Gastroesophageal sphincter (tissue), 4 donors: Measurements from ENCODE around the gene CCNY. TPM values are rescaled to one million over a fixed set of nuclear protein-coding genes. Genes with fewer than 3 reads are reported as not detected.

ENCODE experiments used
- ATAC-seq: fragments of 150-250 bp; one replicate; pipeline ENCODE4 v1.9.1; 2016; ENCODE audit warnings: mild to moderate bottlenecking, moderate library complexity
- H3K27ac ChIP-seq, 4 donors: fragments of 200-600 bp; sonication (generic) in 3 of 4; 1 replicate in 3 of 4; 2 replicates in 1 of 4; pipeline ENCODE4 v1.5.1; 2016 to 2019
- H3K27me3 ChIP-seq: fragments of 200-600 bp; sonication (generic); one replicate; pipeline ENCODE4 v1.5.1; 2019
- H3K36me3 ChIP-seq, 2 donors: fragments of 200-600 bp; sonication (generic); one replicate each; pipeline ENCODE4 v1.5.1; 2019; ENCODE audit warnings: control low read depth in 1 of 2
- H3K4me1 ChIP-seq, 3 donors: fragments of 200-600 bp; sonication (generic); 1 replicate in 2 of 3; 2 replicates in 1 of 3; pipeline ENCODE4 v1.5.1; 2016 to 2019; ENCODE audit warnings: control low read depth in 2 of 3
- H3K4me3 ChIP-seq, 2 donors: fragments of 200-600 bp; sonication (generic); one replicate each; pipeline ENCODE4 v1.5.1; 2019; ENCODE audit warnings: mild to moderate bottlenecking in 1 of 2, moderate library complexity in 1 of 2
- H3K9me3 ChIP-seq, 3 donors: fragments of 200-600 bp; sonication (generic); one replicate each; pipeline ENCODE4 v1.5.1; 2017 to 2019; ENCODE audit warnings: control low read depth in 2 of 3
- EP300 ChIP-seq: sonication (generic); formaldehyde crosslinking; IDR thresholded peaks from one replicate; pipeline ENCODE4 v1.6.1; 2017; ENCODE audit warnings: antibody characterized with exemption, mild to moderate bottlenecking
- POLR2A ChIP-seq, 2 donors: fragments of 450-650 bp; IDR thresholded peaks; one replicate each; pipeline ENCODE4 v1.6.1; 2017; ENCODE audit warnings: antibody characterized with exemption in 2 of 2, mild to moderate bottlenecking in 2 of 2, moderate library complexity in 1 of 2
- POLR2AphosphoS5 ChIP-seq: sonication (generic); formaldehyde crosslinking; IDR thresholded peaks from one replicate; pipeline ENCODE4 v1.6.1; 2017; ENCODE audit warnings: antibody characterized with exemption
- WGBS, 2 donors: methylation state at CpG; one replicate each; pipeline ENCODE4 v1.1.5; 2018; ENCODE audit warnings: low coverage in 1 of 2; 5-methylcytosine and 5-hydroxymethylcytosine counted together
- total RNA-seq, 4 donors: library from RNA; depleted of rRNA; stranded (reverse); fragments of >200 nt; gene quantifications; one replicate each; pipeline ENCODE4 v1.1.0, GENCODE V29; 2016
- TF ChIP-seq, protein P1 (sequence below), 4 experiments: fragments of 200-600 bp in 2 of 4; fragments of 450-650 bp in 2 of 4; sonication (generic) in 1 of 4; IDR thresholded peaks; one replicate each; pipeline ENCODE4 v1.5.1; 2017 to 2019; ENCODE audit warnings: antibody characterized with exemption in 4 of 4, mild to moderate bottlenecking in 2 of 4, moderate library complexity in 2 of 4

The CCNY gene
- total RNA-seq, 4 donors from 2014 or later: 35.5 to 106 (median 63.2) TPM

DNA sequence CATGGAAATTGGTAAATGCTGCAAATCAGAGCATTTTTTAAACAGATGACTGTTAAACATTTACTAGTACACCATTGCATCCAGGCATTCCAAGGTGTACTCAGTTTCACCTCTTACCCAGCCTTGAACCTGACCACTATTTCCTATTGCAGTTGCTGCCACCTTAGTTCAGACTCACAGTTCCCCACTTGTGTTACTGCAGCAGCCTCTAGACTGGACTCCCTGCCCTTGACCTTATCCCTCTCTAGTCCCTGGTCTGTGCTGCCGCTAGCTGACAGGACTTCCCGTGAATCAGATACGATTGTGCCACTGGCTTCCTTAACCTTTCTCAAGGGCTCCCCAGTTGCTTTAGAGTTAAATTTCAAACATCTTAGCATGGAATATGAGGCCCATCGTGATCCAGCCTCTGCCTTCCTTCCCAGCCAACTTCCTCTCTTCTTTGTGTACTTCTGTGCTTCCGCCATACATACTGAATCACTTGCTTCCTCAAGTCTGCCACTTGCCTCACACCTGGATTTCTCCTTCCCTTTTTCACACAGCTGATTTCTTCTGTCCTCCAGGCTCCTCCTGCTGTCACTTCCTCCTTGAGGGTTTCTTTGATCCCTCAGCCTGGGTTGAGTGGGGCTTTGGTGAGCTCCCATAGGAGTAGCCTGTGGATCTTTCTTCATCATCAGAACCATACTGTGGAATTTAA lies 150.1 kb downstream of the CCNY start:
- WGBS, 2 donors: 60 to 81% methylated on average over 2 to 5 of the region's 5 CpGs
- Histone ChIP-seq H3K4me3 (no peak overlapping the region), H3K9me3 (no peaks in the 10 kb centered on the region), H3K4me1 (peaks cover 0 to 11% (median 0%) of the 10 kb centered on the region in 3 donors), H3K27me3 (no peaks in the 10 kb centered on the region), H3K27ac (no peak overlapping the region), H3K36me3 (peaks cover 0 to 23% of the 10 kb centered on the region in 2 donors)
- TF ChIP-seq, protein P1, sequence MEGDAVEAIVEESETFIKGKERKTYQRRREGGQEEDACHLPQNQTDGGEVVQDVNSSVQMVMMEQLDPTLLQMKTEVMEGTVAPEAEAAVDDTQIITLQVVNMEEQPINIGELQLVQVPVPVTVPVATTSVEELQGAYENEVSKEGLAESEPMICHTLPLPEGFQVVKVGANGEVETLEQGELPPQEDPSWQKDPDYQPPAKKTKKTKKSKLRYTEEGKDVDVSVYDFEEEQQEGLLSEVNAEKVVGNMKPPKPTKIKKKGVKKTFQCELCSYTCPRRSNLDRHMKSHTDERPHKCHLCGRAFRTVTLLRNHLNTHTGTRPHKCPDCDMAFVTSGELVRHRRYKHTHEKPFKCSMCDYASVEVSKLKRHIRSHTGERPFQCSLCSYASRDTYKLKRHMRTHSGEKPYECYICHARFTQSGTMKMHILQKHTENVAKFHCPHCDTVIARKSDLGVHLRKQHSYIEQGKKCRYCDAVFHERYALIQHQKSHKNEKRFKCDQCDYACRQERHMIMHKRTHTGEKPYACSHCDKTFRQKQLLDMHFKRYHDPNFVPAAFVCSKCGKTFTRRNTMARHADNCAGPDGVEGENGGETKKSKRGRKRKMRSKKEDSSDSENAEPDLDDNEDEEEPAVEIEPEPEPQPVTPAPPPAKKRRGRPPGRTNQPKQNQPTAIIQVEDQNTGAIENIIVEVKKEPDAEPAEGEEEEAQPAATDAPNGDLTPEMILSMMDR (IDR thresholded peaks at IDR 0.05): no peak
- no peak for TF ChIP-seq POLR2AphosphoS5
- TF ChIP-seq POLR2A (IDR thresholded peaks at IDR 0.05): no peak
- no peak for TF ChIP-seq EP300
- no peak for ATAC-seq

DNA sequence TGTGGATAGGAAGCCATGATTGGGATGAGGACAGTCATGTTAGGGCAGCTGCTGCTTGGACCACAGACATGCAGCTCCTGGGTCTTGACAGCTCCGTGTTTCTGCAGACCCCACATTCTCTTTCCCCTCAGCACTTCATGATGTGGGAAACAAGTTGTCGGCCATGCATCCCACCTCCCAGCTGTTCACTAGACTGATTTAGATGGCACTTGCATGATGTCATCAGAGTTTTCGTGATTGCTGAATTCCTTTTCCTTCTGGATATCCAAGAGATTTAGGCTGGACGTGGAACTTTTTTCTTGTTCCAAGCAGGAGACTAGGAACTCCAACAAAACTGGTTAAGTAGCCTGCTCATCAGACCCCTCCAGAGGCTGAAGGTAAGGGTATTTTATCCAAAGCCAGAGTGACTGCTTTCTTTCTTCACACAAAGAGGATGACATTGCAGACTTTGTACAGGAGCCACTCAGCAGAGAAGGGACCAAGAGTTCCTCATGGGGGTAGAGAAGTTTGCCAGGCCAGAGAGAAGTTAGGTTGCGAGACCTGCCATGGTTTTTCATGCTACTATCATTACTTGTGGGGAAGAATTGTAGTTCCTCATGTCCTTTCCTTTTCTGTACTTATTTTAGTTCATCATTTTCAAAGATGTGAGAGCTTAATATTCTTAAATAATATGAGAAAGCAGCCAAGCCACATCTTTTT lies 151.2 kb downstream of the CCNY start:
- H3K9me3 ChIP-seq: no peaks in the 10 kb centered on the region
- H3K27ac ChIP-seq: no peak overlapping the region
- ATAC-seq: no peak
- H3K27me3 ChIP-seq: no peaks in the 10 kb centered on the region
- H3K4me1 ChIP-seq: peaks cover 0 to 4% (median 0%) of the 10 kb centered on the region in 3 donors
- H3K36me3 ChIP-seq: peaks cover 0 to 23% of the 10 kb centered on the region in 2 donors
- 75 to 80% methylated on average over 3 to 5 of the region's 5 CpGs for WGBS, 2 donors
- H3K4me3 ChIP-seq: no peak overlapping the region
- TF ChIP-seq POLR2AphosphoS5: no peak

DNA sequence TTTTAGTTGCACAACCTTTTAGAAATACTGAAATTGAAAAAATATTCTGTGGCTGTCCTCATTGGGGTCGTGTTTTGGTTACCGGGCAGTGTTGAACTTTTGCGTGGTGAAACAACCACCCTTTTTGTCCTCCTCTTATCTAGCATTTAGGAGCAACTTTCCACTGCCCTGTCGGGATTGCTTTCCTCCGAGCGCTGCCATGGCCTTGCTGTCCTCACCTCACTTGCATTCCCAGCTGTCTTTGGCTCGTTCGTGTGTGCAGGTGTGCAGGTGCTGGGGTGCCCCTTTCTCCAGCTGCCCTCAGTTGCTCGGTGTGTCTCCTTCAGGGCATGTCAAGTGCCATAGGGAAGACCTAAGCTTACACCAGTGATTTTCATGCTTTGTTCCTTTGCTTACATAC lies 151.9 kb downstream of the CCNY start:
- Histone ChIP-seq H3K9me3 (no peaks in the 10 kb centered on the region), H3K36me3 (peaks cover 0 to 23% of the 10 kb centered on the region in 2 donors), H3K27ac (no peak overlapping the region), H3K27me3 (no peaks in the 10 kb centered on the region), H3K4me1 (peaks cover 0 to 11% (median 4%) of the 10 kb centered on the region in 3 donors), H3K4me3 (no peak overlapping the region)
- WGBS, 2 donors: 76 to 81% methylated on average over 7 to 9 of the region's 9 CpGs
- TF ChIP-seq, protein P1 (IDR thresholded peaks at IDR 0.05): no peak
- TF ChIP-seq POLR2A (IDR thresholded peaks at IDR 0.05): no peak
- no peak for TF ChIP-seq EP300
- no peak for TF ChIP-seq POLR2AphosphoS5
- ATAC-seq: no peak

GRCh38 chr10:35492386-35493195 lies 156.3 kb downstream of the CCNY start:
- Histone ChIP-seq H3K27ac (no peak overlapping the region), H3K36me3 (peaks cover 0 to 6% of the 10 kb centered on the region in 2 donors), H3K4me1 (peaks cover 0 to 40% (median 9%) of the 10 kb centered on the region in 3 donors), H3K9me3 (no peaks in the 10 kb centered on the region), H3K27me3 (no peaks in the 10 kb centered on the region), H3K4me3 (no peak overlapping the region)
- TF ChIP-seq, protein P1 (IDR thresholded peaks at IDR 0.05): no peak
- TF ChIP-seq EP300: no peak
- no peak for TF ChIP-seq POLR2A (IDR thresholded peaks at IDR 0.05)
- TF ChIP-seq POLR2AphosphoS5: no peak
- 87% methylated on average over 10 of the region's 10 CpGs; no CpG with 5 or more reads in 1 of the 2 donors for WGBS, 2 donors
- ATAC-seq: no peak
